GM12878 (cell line): ENCODE results near the gene EXOC7. TPM values are rescaled to one million over a fixed set of nuclear protein-coding genes. Genes with fewer than 3 reads are reported as not detected.

ENCODE experiments used
- ATAC-seq: fragments of 200-7000 bp; cut with Tn5 transposase; 3 replicates; pipeline ENCODE4 v1.9.1; 2020; ENCODE audit warnings: mild to moderate bottlenecking, moderate library complexity
- BruUV-seq: library from RNA; stranded (reverse); fragments of 400-500 nt; replicated peaks from 2 replicates; lab custom pipeline; 2021; lab: Mats Ljungman, UMichigan
- CTCF ChIA-PET: fragments of 300-600 bp; sonication (Branson Sonifier 250); formaldehyde crosslinking; extraction: SDS; loops from one replicate; lab custom pipeline; 2021; ENCODE audit warnings: inconsistent platforms; lab: Yijun Ruan, JAX
- POLR2A ChIA-PET: fragments of 350-600 bp; formaldehyde crosslinking; extraction: SDS; loops from one replicate; lab custom pipeline; 2021; ENCODE audit warnings: inconsistent platforms; lab: Charles Lee
- RAD21 ChIA-PET: fragments of 300-600 bp; sonication (Branson Sonifier 250); formaldehyde crosslinking; loops from one replicate; lab custom pipeline; 2023; ENCODE audit warnings: antibody characterized with exemption; ENCODE audit not compliant: unreplicated experiment; lab: Charles Lee
- SMC1A ChIA-PET: fragments of 300-600 bp; sonication (Branson Sonifier 250); formaldehyde crosslinking; loops from one replicate; lab custom pipeline; 2023; ENCODE audit not compliant: unreplicated experiment, uncharacterized antibody; lab: Charles Lee
- DNase-seq: peaks from one replicate; pipeline ENCODE4 v3.0.0-alpha.2; 2011; ENCODE audit warnings: low read depth, low spot score
- FAIRE-seq: peaks from 3 replicates; lab custom pipeline; 2011; peaks lifted over from hg19 to GRCh38; lab: Jason Lieb, UNC
- H2AFZ ChIP-seq: 2 replicates; pipeline ENCODE4 v1.6.0; 2011; ENCODE audit warnings: low read depth, low read length, control low read depth; ENCODE audit not compliant: control insufficient read depth
- H3K27ac ChIP-seq: 2 replicates; pipeline ENCODE4 v1.5.1; 2011; ENCODE audit warnings: control low read depth; ENCODE audit not compliant: control insufficient read depth, insufficient read depth
- H3K27me3 ChIP-seq, 2 experiments: replicated peaks in 1 of 2; 2 replicates each; pipeline versions ENCODE4 v1.6.0 to v1.6.1; 2011; ENCODE audit warnings: low read length in 1 of 2; ENCODE audit not compliant: control insufficient read depth in 2 of 2, insufficient read depth in 2 of 2
- H3K36me3 ChIP-seq, 2 experiments: 2 replicates each; pipeline ENCODE4 v1.5.1; 2011; ENCODE audit warnings: low read length in 1 of 2; ENCODE audit not compliant: control insufficient read depth in 2 of 2, insufficient read depth in 2 of 2
- H3K4me1 ChIP-seq: 2 replicates; pipeline ENCODE4 v1.6.1; 2011; ENCODE audit warnings: mild to moderate bottlenecking, low read length, moderate library complexity, mixed read lengths; ENCODE audit not compliant: control insufficient read depth, insufficient read depth
- H3K4me2 ChIP-seq: 2 replicates; pipeline ENCODE4 v1.6.0; 2011; ENCODE audit warnings: control low read depth; ENCODE audit not compliant: control insufficient read depth, insufficient read depth
- H3K4me3 ChIP-seq: fragments of 200-600 bp; sonication (generic); 2 replicates; pipeline ENCODE4 v1.5.1; 2016
- H3K79me2 ChIP-seq: 2 replicates; pipeline ENCODE4 v1.6.0; 2011; ENCODE audit warnings: low read length; ENCODE audit not compliant: control insufficient read depth, insufficient read depth
- H3K9ac ChIP-seq: 2 replicates; pipeline ENCODE4 v1.8.0; 2011; ENCODE audit warnings: low read length, control low read depth, mixed read lengths; ENCODE audit not compliant: control insufficient read depth, insufficient read depth
- H3K9me3 ChIP-seq: replicated peaks from 3 replicates; pipeline ENCODE4 v1.5.1; 2011; ENCODE audit warnings: mild to moderate bottlenecking, low read length; ENCODE audit not compliant: control insufficient read depth, insufficient read depth
- H4K20me1 ChIP-seq: 2 replicates; pipeline ENCODE4 v1.6.0; 2011; ENCODE audit not compliant: control insufficient read depth, insufficient read depth
- GABPA ChIP-seq: IDR thresholded peaks from 2 replicates; pipeline ENCODE4 v1.6.1; 2014; ENCODE audit warnings: antibody characterized with exemption, low read depth, mild to moderate bottlenecking, inconsistent platforms
- PBX3 ChIP-seq: IDR thresholded peaks from 2 replicates; pipeline ENCODE4 v1.6.1; 2011; ENCODE audit warnings: mild to moderate bottlenecking, low read depth, low read length, moderate library complexity; ENCODE audit not compliant: insufficient replicate concordance
- SIX5 ChIP-seq: IDR thresholded peaks from 2 replicates; pipeline ENCODE4 v1.6.1; 2011; ENCODE audit warnings: mild to moderate bottlenecking, low read depth, low read length, moderate library complexity; ENCODE audit not compliant: severe bottlenecking
- SP1 ChIP-seq: IDR thresholded peaks from one replicate; pipeline ENCODE4 v1.6.1; 2011; ENCODE audit warnings: low read depth, low read length
- WGBS: methylation state at CpG from one replicate; pipeline ENCODE4 v1.1.6; 2016; ENCODE audit warnings: low lambda C conversion rate; ENCODE audit not compliant: insufficient replicate concordance, insufficient coverage; ENCODE audit errors: missing lambda C conversion rate; 5-methylcytosine and 5-hydroxymethylcytosine counted together
- in situ Hi-C: fragments of 300-500 bp; cut with MboI; formaldehyde crosslinking; loops from 9 replicates; pipeline ENCODE4 v1.14.3; 2018; ENCODE audit warnings: mixed read lengths
- intact Hi-C: fragments of 100-400 bp; cut with micrococcal nuclease; formaldehyde crosslinking; loops from one replicate; pipeline ENCODE4 v1.14.2; 2022; ENCODE audit not compliant: unreplicated experiment
- polyA plus RNA-seq, 11 experiments: library from polyadenylated mRNA; depleted of rRNA in 4 of 11; unstranded in 6 of 11; stranded (reverse) in 5 of 11; fragments of >200 nt; fragmentation: Nextera tagmentation in 4 of 11; fragmentation: Illumina TruSeq in 1 of 11; extraction: Ambion mirVana in 4 of 11; extraction: Trizol in 1 of 11; gene quantifications; 1 replicate in 1 of 11; 2 replicates in 10 of 11; pipeline versions ENCODE4 v1.2.1 to v1.2.3, GENCODE V29; 2011 to 2016; ENCODE audit warnings: inconsistent platforms in 2 of 11, missing spikeins in 2 of 11, low read depth in 1 of 11
- total RNA-seq, 4 experiments: library from RNA; depleted of rRNA in 3 of 4; stranded (reverse); fragments of >200 nt in 3 of 4; fragmentation: Illumina TruSeq in 1 of 4; extraction: Trizol in 1 of 4; gene quantifications; 2 replicates each; pipeline versions ENCODE4 v1.2.1 to v1.2.3, GENCODE V29; 2013 to 2021

Gene EXOC7
- total and polyA plus RNA-seq, 10 of the 15 experiments (the other 5 are each of a cell fraction or from before 2014, with no cell fraction given) = 18.8 to 71.3 (median 48.2) TPM

DNA sequence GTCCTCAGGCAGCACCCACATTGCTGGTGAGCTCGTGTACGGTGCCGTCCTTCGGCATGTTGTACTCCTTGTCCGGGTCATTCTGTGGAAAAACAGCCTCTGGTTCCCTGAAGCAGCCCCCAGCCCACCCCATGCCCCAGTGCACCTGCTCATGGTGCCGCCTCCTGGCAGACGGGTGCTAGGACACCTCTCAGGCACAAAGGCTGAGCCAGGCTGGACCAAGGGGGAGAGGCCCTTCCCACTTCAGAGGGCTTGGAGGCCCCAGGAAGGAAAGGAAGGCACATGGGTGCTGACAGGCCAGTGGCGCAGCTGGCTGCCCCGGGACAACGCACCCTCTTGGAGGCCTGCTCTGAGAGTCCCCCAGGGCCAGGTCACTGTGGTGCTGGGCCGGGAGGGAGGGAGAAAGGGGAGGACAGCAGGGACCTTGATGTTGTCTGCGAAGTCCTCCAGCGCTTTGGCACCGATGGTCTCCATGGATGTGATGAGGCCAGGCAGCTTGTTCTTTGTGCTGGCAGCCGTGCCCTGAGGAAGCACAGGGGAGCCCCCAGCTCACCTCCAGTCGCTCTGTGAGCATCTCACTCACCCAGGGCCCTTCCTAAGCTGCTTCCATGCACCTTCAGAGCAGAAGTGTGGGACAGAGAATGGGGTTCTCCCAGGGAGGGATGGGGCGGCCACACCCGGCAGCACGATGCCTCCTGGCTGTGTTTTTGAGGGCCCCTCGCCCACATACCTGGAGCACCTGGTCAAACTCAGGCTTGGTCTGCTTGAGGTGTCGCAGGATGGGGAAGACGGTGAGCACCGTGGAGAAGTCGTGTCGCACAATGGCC is 15.3 kb downstream of the EXOC7 start:
- SMC1A ChIA-PET = no interaction called here

More for the DNA sequence above, 15.3 kb downstream of the EXOC7 start:
- FAIRE-seq = no peak
- peak; percentile 28; the same call in 1 of the 3 replicates for ATAC-seq
- DNase-seq = no peak
- Histone ChIP-seq H3K36me3 (peaks cover 13 to 22% of the 10 kb centered on the region in 2 experiments; a peak in 3 of 4 replicates), H3K9ac (no peak overlapping the region), H2AFZ (no peak overlapping the region), H3K79me2 (no peaks in the 10 kb centered on the region), H3K4me1 (no peaks in the 10 kb centered on the region), H3K4me2 (no peak overlapping the region), H4K20me1 (no peaks in the 10 kb centered on the region), H3K4me3 (no peak overlapping the region), H3K27me3 (no peaks in the 10 kb centered on the region), H3K9me3 (no peaks in the 10 kb centered on the region), H3K27ac (no peak overlapping the region)
- WGBS = 91% methylated on average over 24 of the region's 25 CpGs
- POLR2A ChIA-PET = no interaction called here
- no TSS peak for BruUV-seq
- intact Hi-C loops (no loop called here), in situ Hi-C loops (no loop called here)
- RAD21 ChIA-PET = no interaction called here
- TF ChIP-seq PBX3 (no peak), SIX5 (no peak), GABPA (no peak), SP1 (no peak)
- CTCF ChIA-PET = interaction anchor here (0.6 kb wide), 1 partner anchor 74 kb away, joined by 3 read pairs; no protein-coding TSS in a partner anchor
